CD4-positive, alpha-beta memory T cell (primary cell): ENCODE data around the gene MMP24OS. TPM values are rescaled to one million over a fixed set of nuclear protein-coding genes. Genes with fewer than 3 reads are reported as not detected.

ENCODE experiments used
- CTCF ChIA-PET: fragments of 350-600 bp; sonication (Branson Sonifier 250); formaldehyde crosslinking; loops from one replicate; lab custom pipeline; 2021; ENCODE audit warnings: inconsistent platforms; ENCODE audit not compliant: partially characterized antibody; lab: Charles Lee
- POLR2A ChIA-PET: fragments of 350-600 bp; sonication (Branson Sonifier 250); formaldehyde crosslinking; loops from one replicate; lab custom pipeline; 2021; ENCODE audit not compliant: partially characterized antibody; lab: Charles Lee
- DNase-seq, 5 donors: peaks; one replicate each; pipeline versions ENCODE4 v3.0.0 to v3.0.0-alpha.2; 2020 to 2022; ENCODE audit warnings: mixed read lengths in 1 of 5
- H3K27ac ChIP-seq: one replicate; pipeline ENCODE4 v1.7.0; 2013; ENCODE audit warnings: low read depth, low read length
- H3K27me3 ChIP-seq: 2 replicates; pipeline ENCODE4 v1.7.0; 2013; ENCODE audit warnings: mild to moderate bottlenecking, low read length, moderate library complexity; ENCODE audit not compliant: insufficient read depth
- H3K36me3 ChIP-seq: 2 replicates; pipeline ENCODE4 v1.7.0; 2013; ENCODE audit warnings: mild to moderate bottlenecking, low read length, moderate library complexity; ENCODE audit not compliant: insufficient read depth
- H3K4me1 ChIP-seq: 2 replicates; pipeline ENCODE4 v1.7.0; 2013; ENCODE audit warnings: mild to moderate bottlenecking, low read length, moderate library complexity; ENCODE audit not compliant: insufficient read depth
- H3K4me3 ChIP-seq, 2 donors: one replicate each; pipeline ENCODE4 v1.7.0; 2013; ENCODE audit warnings: low read length in 2 of 2, mild to moderate bottlenecking in 1 of 2
- H3K9me3 ChIP-seq, 2 donors: one replicate each; pipeline ENCODE4 v1.7.0; 2013; ENCODE audit warnings: low read length in 2 of 2, control low read depth in 1 of 2; ENCODE audit not compliant: control insufficient read depth in 1 of 2
- H3K27ac Mint-ChIP-seq, 7 donors: one replicate each; pipeline ENCODE4 v1.8.0; 2020 to 2021; ENCODE audit warnings: mixed read lengths in 7 of 7, mild to moderate bottlenecking in 6 of 7, inconsistent platforms in 3 of 7, moderate library complexity in 3 of 7
- H3K27me3 Mint-ChIP-seq, 2 donors: one replicate each; pipeline ENCODE4 v1.8.0; 2020 to 2021; ENCODE audit warnings: mixed read lengths in 2 of 2
- H3K36me3 Mint-ChIP-seq, 2 donors: one replicate each; pipeline ENCODE4 v1.8.0; 2020 to 2021; ENCODE audit warnings: mixed read lengths in 2 of 2, inconsistent platforms in 1 of 2, mild to moderate bottlenecking in 1 of 2
- H3K4me1 Mint-ChIP-seq, 4 donors: one replicate each; pipeline ENCODE4 v1.8.0; 2020 to 2021; ENCODE audit warnings: mixed read lengths in 4 of 4, mild to moderate bottlenecking in 1 of 4
- H3K4me3 Mint-ChIP-seq, 8 donors: one replicate each; pipeline ENCODE4 v1.8.0; 2020 to 2021; ENCODE audit warnings: mixed read lengths in 8 of 8, mild to moderate bottlenecking in 7 of 8, moderate library complexity in 6 of 8, inconsistent platforms in 3 of 8
- H3K9me3 Mint-ChIP-seq, 8 donors: one replicate each; pipeline ENCODE4 v1.8.0; 2020 to 2021; ENCODE audit warnings: mixed read lengths in 8 of 8, mild to moderate bottlenecking in 5 of 8, inconsistent platforms in 3 of 8, moderate library complexity in 1 of 8
- intact Hi-C: fragments of 100-400 bp; cut with micrococcal nuclease; formaldehyde crosslinking; loops from one replicate; pipeline ENCODE4 v1.15.1; 2023
- polyA plus RNA-seq, 2 donors: library from polyadenylated mRNA; unstranded; fragments of 300-500 nt; fragmentation: Illumina TruSeq; gene quantifications; one replicate each; pipeline ENCODE4 v1.2.3, GENCODE V29; 2021
- total RNA-seq, 2 experiments: library from RNA; stranded (reverse); gene quantifications; one replicate each; pipeline ENCODE4 v1.2.3, GENCODE V29; 2021

The MMP24OS gene
- total and polyA plus RNA-seq, 4 experiments from 2014 or later = 4.4 to 91.6 (median 47.0) TPM

- intact Hi-C loops = loop anchor here (2.0 kb wide), 1 partner anchor 21 kb away; the partner anchor contains the start of gene EIF6
- peaks cover 6% of the 10 kb centered on the region for H3K4me1 ChIP-seq
- no peak overlapping the region for H3K4me3 ChIP-seq
- H3K9me3 ChIP-seq = no peaks in the 10 kb centered on the region
- H3K9me3 Mint-ChIP-seq = no peaks in the 10 kb centered on the region
- peaks cover 3 to 10% (median 5%) of the 10 kb centered on the region in 4 donors for H3K4me1 Mint-ChIP-seq
- DNase-seq = no peak
- POLR2A ChIA-PET = no interaction called here
- no peak overlapping the region for H3K27ac ChIP-seq
- peaks cover 5% of the 10 kb centered on the region for H3K36me3 ChIP-seq
- peak overlapping the region in 4 of 7 donors; percentile 15 to 47 (median 20) for H3K27ac Mint-ChIP-seq
- CTCF ChIA-PET = interaction anchor here (0.6 to 5.8 kb wide), 11 partner anchors 11 to 585 kb away, joined by 3 to 68 read pairs (median 5); partner anchors contain the start of gene GDF5
- peaks cover 0 to 19% of the 10 kb centered on the region in 2 donors for H3K36me3 Mint-ChIP-seq
- no peaks in the 10 kb centered on the region for H3K27me3 Mint-ChIP-seq
- no peaks in the 10 kb centered on the region for H3K27me3 ChIP-seq
- peak overlapping the region in 1 of 8 donors; percentile 36 for H3K4me3 Mint-ChIP-seq
Measured at GRCh38 chr20:35305682-35306556, 28.0 kb upstream of the MMP24OS start.

DNA sequence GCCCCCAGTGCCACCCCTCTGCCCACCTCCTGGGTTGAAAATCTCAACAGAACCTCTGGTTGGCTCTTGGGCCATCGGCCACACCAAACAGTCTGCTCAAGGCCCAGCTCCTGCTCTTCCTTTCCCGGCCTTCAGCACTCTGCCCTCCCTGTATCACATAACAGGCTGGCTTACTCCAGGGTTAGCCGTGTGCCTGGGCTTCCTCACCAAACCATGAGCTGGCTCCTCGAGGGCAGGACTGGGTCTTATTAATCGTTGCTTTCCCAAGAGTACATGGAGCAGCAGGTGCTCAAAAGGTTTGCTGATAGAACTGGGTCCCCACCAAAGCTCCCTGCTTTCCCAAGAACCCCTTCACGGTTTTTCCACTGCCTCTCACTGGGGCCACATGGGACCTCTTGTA, 27.0 kb upstream of the MMP24OS start:
- H3K27me3 Mint-ChIP-seq = no peaks in the 10 kb centered on the region
- Histone ChIP-seq H3K4me3 (no peak overlapping the region), H3K9me3 (no peaks in the 10 kb centered on the region), H3K36me3 (peaks cover 5% of the 10 kb centered on the region), H3K4me1 (peaks cover 6% of the 10 kb centered on the region), H3K27me3 (no peaks in the 10 kb centered on the region), H3K27ac (no peak overlapping the region)
- H3K9me3 Mint-ChIP-seq = no peaks in the 10 kb centered on the region
- peaks cover 3 to 10% (median 5%) of the 10 kb centered on the region in 4 donors for H3K4me1 Mint-ChIP-seq
- H3K4me3 Mint-ChIP-seq = no peak overlapping the region
- ChIA-PET POLR2A (no interaction called here), CTCF (interaction anchor here (0.8 to 5.8 kb wide), 12 partner anchors 12 to 215 kb away, joined by 3 to 68 read pairs (median 9); partner anchors contain the start of genes FAM83C and GDF5)
- no peak for DNase-seq
- intact Hi-C loops = loop anchor here (1.0 to 2.0 kb wide), 2 partner anchors 20 to 142 kb away; partner anchors contain the start of gene EIF6
- peak overlapping the region in 4 of 7 donors; percentile 42 to 73 (median 59) for H3K27ac Mint-ChIP-seq
- peaks cover 0 to 16% of the 10 kb centered on the region in 2 donors for H3K36me3 Mint-ChIP-seq

- H3K4me1 ChIP-seq = peaks cover 6% of the 10 kb centered on the region
- POLR2A ChIA-PET = interaction anchor here (0.7 to 1.2 kb wide), 2 partner anchors 19 to 26 kb away, joined by 3 to 4 read pairs; partner anchors contain the start of genes EIF6 and MMP24OS
- H3K4me3 Mint-ChIP-seq = no peak overlapping the region
Measured at GRCh38 chr20:35303735-35304491, 26.0 kb upstream of the MMP24OS start.

DNA sequence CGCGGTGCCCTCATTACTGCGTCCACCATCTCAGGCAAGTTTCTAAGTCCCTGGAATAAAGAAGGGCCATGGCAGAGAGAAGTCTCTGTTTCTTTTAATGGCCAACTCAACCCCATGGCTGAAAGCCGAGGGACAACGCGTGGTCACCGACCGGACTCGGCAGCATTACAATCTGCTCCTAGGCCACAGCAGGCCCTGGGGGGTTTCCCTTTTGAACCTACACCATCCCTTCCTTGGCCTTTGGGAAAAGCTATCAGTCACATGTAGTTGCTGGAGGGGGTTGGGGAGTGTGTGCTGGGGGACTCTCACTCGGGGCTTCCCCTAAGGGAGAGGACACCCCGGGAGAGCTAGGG, 25.4 kb upstream of the MMP24OS start:
- Histone ChIP-seq H3K4me1 (peaks cover 6% of the 10 kb centered on the region), H3K4me3 (no peak overlapping the region), H3K27ac (no peak overlapping the region), H3K27me3 (no peaks in the 10 kb centered on the region), H3K9me3 (no peaks in the 10 kb centered on the region), H3K36me3 (peaks cover 5% of the 10 kb centered on the region)
- peaks cover 0 to 8% of the 10 kb centered on the region in 2 donors for H3K36me3 Mint-ChIP-seq
- H3K4me3 Mint-ChIP-seq = no peak overlapping the region
- POLR2A ChIA-PET = interaction anchor here (0.7 to 1.2 kb wide), 2 partner anchors 19 to 25 kb away, joined by 3 to 4 read pairs; partner anchors contain the start of genes EIF6 and MMP24OS
- no peak for DNase-seq
- no peaks in the 10 kb centered on the region for H3K9me3 Mint-ChIP-seq
- intact Hi-C loops = loop anchor here (1.0 kb wide), 2 partner anchors 136 to 158 kb away; no protein-coding TSS in a partner anchor
- H3K27ac Mint-ChIP-seq = peak overlapping the region in 2 of 7 donors; percentile 18 to 21
- CTCF ChIA-PET = interaction anchor here (0.8 to 5.8 kb wide), 19 partner anchors 11 to 158 kb away, joined by 3 to 68 read pairs (median 6); partner anchors contain the start of genes EIF6, FAM83C, GDF5 and MMP24OS
- H3K4me1 Mint-ChIP-seq = peaks cover 3 to 10% (median 5%) of the 10 kb centered on the region in 4 donors
- H3K27me3 Mint-ChIP-seq = no peaks in the 10 kb centered on the region

More at GRCh38 chr20:35303735-35304491, 26.0 kb upstream of the MMP24OS start:
- Histone ChIP-seq H3K27ac (no peak overlapping the region), H3K9me3 (no peaks in the 10 kb centered on the region), H3K36me3 (peaks cover 5% of the 10 kb centered on the region), H3K4me3 (no peak overlapping the region), H3K27me3 (no peaks in the 10 kb centered on the region)
- Mint-ChIP-seq H3K27me3 (no peaks in the 10 kb centered on the region), H3K27ac (peak overlapping the region in 5 of 7 donors; percentile 18 to 76 (median 61)), H3K9me3 (no peaks in the 10 kb centered on the region), H3K4me1 (peaks cover 3 to 10% (median 5%) of the 10 kb centered on the region in 4 donors), H3K36me3 (peaks cover 0 to 10% of the 10 kb centered on the region in 2 donors)
- peak; percentile 80 to 84 (median 82) for DNase-seq
- intact Hi-C loops = loop anchor here (1.0 to 2.0 kb wide), 4 partner anchors 19 to 159 kb away; partner anchors contain the start of gene EIF6
- CTCF ChIA-PET = interaction anchor here (0.6 to 5.8 kb wide), 23 partner anchors 10 to 191 kb away, joined by 3 to 68 read pairs (median 4); partner anchors contain the start of genes EIF6, FAM83C, GDF5 and MMP24OS

DNA sequence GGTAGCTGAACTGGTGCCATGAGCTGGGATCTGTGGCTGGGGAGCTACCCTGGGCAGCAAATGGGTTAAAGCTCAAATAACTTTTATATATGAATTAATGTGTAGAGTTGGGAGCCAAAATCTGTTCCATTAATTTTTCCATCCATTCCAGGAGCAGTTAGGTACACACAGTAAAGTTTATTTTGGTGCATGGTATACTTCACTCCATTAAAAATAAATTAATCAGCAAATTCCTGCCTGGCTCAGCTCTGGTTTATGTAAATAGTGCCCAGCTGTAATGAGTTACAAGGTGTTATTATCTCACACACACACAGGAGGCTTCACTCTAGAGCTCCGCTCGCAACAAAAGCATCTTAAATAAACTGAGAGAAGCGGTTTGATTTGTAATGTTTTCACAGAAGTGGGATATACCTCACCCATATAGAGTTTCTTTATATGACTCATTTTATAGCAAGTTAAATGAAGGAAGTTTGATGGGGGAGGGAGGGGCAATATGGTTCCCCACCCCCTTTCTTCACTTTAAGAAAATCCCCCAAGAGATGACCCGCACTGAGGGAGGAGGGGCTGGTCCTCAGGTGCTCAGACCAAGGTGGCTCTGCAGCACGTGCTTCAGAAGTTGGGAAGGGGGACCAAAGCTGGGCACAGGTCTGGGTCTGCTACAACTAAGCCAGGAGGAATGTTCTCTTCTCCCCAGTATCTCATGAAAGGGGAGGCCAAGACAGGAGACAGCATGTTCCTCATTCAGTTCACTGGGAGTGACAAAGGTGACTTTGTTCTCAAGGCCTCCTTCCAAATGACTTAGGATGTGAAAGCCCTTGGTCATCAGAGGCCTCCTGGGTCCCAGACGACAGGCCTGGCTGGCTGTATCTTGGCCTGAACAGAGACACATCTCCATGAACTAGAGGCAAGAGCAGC, 24.8 kb upstream of the MMP24OS start:
- ChIA-PET CTCF (interaction anchor here (0.8 to 5.8 kb wide), 19 partner anchors 8 to 158 kb away, joined by 3 to 68 read pairs (median 6); partner anchors contain the start of genes EIF6, FAM83C and GDF5), POLR2A (interaction anchor here (1.2 kb wide), 1 partner anchor 18 kb away, joined by 4 read pairs; the partner anchor contains the start of gene EIF6)
- H3K36me3 Mint-ChIP-seq = peaks cover 0 to 8% of the 10 kb centered on the region in 2 donors
- peaks cover 3 to 10% (median 5%) of the 10 kb centered on the region in 4 donors for H3K4me1 Mint-ChIP-seq
- intact Hi-C loops = loop anchor here (1.0 kb wide), 2 partner anchors 137 to 157 kb away; no protein-coding TSS in a partner anchor
- H3K27ac Mint-ChIP-seq = peak overlapping the region in 2 of 7 donors; percentile 6 to 21
- peaks cover 6% of the 10 kb centered on the region for H3K4me1 ChIP-seq
- H3K9me3 ChIP-seq = no peaks in the 10 kb centered on the region
- H3K4me3 Mint-ChIP-seq = no peak overlapping the region
- no peaks in the 10 kb centered on the region for H3K9me3 Mint-ChIP-seq
- no peak for DNase-seq
- no peaks in the 10 kb centered on the region for H3K27me3 ChIP-seq
- H3K36me3 ChIP-seq = peaks cover 5% of the 10 kb centered on the region
- no peak overlapping the region for H3K4me3 ChIP-seq
- no peak overlapping the region for H3K27ac ChIP-seq
- no peaks in the 10 kb centered on the region for H3K27me3 Mint-ChIP-seq
